ENCODE measurements around the gene CFAP68.

The CFAP68 gene, protein sequence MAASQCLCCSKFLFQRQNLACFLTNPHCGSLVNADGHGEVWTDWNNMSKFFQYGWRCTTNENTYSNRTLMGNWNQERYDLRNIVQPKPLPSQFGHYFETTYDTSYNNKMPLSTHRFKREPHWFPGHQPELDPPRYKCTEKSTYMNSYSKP

DNA sequence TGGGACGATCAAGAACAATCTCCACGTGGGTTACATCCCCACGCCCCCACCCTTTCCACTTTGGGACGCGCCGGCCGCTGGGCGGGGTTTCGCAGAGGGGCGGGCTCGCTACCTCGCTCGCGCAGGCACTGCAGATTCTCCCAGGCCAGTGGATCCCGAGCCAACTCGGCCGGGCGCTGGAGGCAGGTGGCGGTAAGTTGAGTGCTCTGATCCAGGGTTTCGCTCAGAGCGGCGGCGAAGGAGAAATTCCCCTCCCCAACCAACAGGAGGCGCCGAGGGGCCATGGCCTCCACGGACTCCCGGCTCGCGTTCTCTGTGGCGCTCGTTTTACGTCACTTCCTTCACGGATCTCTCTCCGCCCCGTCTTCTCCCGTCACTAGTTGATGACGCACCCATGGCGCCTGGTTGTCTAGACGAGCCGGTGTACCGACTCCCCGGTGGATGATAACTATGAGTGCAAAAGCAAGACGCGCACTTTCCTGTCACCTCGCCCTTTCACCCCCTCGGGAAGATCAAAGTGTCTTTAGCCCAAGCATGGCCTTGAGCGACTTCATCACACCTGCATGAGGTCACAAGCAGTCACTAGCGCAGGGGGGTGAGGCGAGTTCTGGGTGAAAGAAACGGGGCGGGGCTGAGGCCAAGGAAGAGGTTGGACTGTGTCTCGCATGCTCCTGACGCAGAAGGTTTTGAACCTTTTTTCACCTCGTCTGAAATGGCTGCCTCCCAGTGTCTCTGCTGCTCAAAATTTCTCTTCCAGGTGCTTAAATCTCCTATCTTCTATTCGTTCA lies at the start of gene CFAP68, which contains the start of gene FDXACB1:
Gene CFAP68 (plus strand): TSS at position 693 of the 788 bp plus-strand sequence. CDS start 20 bp downstream, at position 713.
Gene FDXACB1 (minus strand): TSS at position 317 of the 788 bp plus-strand sequence. CDS start 33 bp downstream, at position 284.
- DNase-seq (ENCODE audit: low spot score): peak; percentile 93

DNA sequence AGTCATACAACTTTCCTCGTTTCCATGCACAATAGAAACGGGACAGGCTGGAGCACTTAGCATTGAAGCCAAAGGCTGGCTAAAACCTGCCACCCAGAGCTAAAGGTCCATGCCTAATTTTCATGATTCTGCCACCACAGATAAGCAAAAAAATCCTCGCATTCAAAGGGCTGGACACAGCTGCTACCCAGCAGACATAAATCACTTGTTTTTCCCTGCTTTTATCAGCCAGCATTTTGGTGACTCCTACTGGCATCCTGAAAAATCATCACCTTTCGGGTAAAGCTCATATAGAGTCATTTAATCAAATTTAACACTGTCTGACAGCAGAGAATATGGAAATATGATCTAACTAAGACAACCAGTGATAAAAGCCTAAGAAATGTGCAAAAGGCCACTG lies 45.8 kb upstream of the CFAP68 start:
- no peak for DNase-seq (ENCODE audit: low spot score)

DNA sequence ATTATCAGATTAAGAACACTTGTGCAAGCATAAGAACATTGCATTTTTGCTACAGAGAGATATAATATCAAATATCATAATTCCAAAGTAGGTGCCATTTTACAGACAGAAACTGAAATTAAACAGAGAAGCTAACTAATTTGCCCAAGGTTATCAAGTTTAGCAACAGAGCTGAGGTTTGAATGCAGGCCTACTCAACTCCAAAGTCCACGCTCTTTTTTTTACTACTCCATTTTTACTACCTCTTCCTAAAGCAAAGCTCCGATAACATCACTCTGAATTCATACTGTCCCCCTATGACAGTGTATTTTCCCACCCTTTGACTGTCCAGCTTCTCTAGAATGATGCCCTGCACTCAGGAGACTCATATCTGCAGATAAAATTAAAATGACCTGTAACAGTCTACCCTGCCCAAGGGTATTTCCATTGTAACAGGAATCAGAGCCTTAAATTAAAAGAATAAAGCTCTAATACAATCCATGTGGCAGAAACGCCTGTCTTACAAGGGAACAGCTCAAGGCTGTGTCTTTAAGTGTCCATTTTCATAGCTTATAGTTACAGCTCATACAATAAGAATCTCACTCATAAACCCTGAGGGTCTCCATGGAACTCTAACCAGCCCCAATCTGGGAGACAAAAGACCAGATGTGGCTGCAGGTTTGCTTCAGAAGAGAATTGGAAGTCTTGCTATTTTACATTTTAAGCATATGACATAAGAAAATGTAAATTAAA lies 44.7 kb upstream of the CFAP68 start:
- DNase-seq (ENCODE audit: low spot score): no peak

DNA sequence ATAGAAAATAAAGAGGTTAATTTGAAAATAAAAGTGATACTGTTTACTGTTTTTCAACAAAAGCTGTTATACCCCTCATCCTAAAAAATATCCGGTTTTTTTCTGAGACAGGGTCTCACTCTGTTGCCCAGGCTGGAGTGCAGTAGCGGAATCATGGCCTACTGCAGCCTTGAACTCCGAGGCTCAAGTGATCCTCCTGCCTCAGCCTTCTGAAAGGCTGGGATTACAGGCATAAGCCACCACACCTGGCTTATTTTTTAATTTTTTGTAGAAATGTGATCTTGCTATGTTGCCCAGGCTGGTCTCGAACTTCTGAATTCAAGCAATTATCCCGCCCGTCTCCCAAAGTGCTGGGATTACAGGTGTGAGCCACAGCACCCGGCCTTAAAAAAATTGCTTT lies 43.7 kb upstream of the CFAP68 start:
- no peak for DNase-seq (ENCODE audit: low spot score)

DNA sequence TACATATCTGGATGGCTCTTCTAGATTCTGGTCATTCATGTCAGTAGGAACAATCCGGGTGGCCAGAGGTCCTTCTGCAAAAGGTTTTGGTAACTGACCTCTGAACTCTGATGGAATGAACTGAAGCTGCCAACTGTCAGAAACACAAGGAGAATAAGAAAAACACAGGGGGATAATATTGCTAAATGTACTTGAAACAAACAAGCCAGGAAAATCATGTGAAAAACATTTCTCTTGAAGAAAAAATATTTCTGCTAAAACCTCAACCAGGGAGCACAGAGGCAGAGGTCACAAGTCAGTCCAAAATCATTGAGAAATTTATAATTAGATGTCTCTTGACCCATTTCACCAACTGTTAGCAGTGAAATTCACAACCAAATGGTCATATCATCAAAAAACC lies 43.2 kb upstream of the CFAP68 start:
- DNase-seq (ENCODE audit: low spot score): no peak

DNA sequence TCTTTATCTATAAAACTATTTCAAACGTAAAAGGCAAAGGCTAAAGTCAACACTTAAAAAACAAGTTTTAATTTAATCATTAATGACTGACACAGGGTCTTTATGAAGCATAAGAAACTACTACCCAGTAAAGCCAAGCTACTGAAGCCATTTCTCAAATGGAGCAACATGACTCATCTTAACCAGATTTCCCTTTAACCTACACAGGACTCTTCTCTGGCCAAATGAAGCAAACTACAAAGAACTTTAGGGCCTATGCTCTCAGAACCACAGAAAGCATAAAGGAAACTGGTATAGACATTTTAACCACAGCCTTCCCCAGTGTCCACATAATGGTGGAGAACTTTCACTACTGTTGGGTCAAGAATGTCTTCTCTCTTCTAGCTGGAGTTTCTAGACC lies 42.6 kb upstream of the CFAP68 start:
- DNase-seq (ENCODE audit: low spot score): no peak

DNA sequence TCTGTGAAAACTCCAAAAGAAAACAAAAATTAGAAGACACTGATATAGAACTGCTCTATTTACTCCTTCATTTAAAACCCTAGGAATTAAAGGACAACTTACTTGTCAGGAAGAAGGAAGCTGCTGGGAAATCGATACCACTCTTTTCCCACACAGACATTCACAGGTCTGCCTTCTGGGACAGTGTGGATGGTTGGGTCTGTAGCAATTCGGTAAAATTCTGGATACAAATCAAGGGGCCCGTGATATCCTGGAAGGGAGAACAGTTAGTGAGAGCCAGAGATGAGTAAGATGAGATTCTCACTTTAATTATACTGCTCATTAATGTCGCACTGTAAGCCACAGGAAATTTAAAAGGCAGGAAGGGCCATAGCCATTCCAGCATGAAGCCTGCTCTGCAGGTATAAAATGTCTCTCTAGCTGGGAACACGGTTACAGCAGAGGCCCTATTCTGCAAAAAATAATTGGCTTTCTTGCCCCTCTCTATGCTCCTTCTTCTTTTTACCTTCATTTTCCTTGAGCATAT lies 41.9 kb upstream of the CFAP68 start:
- DNase-seq (ENCODE audit: low spot score): no peak

DNA sequence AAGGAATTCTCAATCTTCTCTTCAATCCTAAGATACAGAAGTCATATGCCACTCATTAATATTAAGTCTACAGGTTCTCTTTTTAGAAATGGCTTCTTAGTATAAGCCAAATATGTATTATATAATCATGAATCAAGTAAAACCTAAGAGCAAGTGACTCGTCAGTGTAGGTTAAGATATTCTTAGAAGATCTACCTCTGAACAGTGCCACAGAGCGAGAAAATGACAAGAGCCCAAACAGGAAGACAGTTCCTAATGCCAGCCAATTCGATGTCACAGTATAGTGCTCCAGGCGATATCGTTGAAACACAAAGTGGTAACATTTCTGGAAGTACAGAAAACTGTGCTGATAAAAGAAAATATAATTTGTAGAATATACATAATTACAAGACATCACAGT lies 41.3 kb upstream of the CFAP68 start:
- DNase-seq (ENCODE audit: low spot score): no peak

DNA sequence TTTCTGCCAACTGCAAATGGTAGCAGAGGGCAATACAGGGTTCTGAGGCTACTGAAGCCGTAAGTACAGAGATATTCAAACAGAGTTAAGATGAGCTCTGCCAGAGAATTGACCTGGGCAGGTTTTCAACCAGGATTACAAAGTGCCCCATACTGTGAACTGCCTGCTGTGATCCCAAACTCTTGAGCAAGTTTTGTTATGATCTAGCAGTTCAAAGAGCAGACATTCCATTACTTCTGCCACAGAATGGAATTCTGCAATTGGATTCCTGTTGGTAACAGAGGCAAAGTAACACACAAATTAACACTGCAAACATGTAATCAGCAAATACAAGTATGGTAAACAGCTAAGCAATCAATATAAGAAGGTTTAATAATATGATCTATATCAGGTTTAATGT lies 39.2 kb upstream of the CFAP68 start:
- DNase-seq (ENCODE audit: low spot score): no peak

DNA sequence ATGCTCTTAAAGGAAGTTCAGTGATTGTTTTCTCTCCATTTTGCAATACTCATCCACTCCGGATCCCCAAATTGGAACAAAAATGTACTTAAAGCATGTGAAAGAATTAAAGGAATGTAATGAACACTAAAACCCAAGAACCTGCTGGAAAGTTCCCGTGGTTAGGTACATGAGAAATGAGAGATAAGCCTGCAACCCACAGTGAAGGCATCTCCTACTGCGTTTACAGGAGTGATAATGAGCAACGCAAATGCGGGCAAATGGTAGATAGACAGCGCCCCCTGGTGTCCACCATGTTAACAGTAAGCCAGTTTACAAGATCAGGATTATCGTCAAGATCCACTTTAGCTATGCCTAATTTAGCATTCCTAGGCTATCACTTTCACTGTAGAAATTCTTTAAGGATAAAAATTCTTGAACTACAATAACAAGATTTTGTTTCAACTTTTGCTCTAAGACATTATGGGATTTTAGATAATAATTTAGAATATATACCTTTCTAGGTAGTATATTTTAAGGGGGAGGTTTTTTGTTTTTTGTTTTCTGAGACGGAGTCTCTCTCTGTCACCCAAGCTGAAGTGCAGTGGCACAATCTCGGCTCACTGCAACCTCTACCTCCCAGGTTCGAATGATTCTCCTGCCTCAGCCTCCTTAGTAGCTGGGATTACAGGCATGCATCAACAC lies 37.8 kb upstream of the CFAP68 start:
- peak; percentile 79 for DNase-seq (ENCODE audit: low spot score)

DNA sequence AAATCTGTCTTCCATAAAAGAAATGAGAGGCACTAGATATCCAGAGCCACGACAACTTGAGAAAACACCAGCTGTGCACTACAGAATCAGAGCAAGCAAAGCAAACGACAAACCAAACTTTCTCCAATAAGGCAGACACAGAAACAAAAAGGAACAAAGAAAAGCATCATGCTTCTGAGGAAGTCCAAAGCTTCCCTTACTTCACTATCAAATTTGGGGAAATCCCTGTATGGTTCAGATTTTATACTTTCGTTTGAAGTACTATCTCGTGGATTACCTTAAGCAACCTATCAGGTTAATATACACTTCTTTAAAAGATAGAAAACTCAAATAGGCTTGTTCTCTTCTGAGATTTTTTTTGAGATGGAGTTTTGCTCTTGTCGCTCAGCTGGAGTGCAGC lies 35.7 kb upstream of the CFAP68 start:
- no peak for DNase-seq (ENCODE audit: low spot score)

DNA sequence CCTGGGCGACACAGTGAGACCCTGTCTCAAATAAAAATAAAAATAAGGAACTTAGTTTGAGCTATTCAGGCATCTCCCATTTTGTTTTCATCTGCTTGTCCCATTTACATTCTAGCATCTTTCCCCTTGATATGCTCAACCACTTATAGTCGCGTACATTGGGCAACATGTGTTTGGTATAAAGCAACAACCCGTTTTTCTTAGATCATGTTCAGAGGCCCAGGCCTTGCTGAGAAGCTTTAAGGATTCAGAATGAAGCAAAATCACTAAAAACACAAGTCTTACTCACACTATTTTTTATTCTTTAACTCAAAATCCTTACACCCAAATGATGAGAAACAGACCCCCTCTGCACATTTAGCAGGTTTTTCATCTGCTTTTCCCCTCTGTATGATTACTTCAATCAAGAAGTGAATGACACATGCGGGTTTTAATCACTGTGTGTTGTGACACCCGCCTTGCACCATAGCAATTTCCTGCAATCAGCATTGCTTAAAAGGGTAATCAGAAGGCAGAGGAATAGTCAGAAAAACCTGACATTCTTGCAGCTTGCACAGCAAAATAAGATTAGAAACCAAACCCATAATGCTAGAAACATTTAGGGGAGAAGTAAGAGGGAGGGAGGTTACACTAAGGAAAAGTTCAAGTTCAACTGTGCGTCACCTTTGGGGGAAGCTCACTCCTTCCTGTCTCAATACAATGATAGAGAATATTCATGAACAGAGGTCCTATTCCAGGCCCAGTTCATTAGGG lies 33.9 kb upstream of the CFAP68 start:
- no peak for DNase-seq (ENCODE audit: low spot score)

DNA sequence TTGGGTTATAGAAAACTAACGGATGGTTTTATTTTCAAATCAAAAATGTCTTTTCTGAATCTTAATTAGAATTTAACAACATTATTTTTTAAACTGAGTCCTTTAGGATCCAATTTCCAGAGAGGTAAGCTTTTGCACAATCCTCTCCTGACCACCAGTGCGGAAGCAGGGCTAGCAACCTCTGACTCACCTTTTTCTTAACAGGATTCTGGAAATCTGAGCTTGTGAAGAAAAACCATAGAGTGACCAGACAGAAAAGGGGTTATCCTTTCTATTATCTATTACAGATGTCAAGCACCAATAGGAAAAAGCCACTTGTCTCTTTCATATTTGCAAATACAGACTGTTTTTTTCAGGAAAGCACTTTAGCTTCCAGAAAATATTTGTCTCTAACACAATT lies 33.3 kb upstream of the CFAP68 start:
- no peak for DNase-seq (ENCODE audit: low spot score)

DNA sequence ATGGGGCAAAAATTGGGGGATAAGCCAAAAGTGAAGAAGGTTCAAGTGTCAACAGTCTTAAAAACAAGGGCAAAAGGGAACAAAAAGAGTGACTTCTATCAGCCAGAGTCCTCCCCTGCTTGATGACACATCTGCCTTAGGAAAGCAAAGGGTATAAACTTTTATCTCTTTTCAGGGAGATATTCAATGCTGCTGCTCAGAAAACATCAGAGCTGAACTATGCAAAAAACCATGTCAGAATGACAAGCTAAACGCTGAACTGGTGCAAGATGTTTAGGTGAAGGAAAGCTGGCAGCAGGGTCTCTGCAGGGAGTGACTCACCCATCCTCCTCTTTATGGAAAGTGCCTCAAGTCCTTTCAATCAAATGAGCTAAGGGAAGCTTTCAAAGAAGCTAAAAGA lies 32.7 kb upstream of the CFAP68 start:
- no peak for DNase-seq (ENCODE audit: low spot score)

DNA sequence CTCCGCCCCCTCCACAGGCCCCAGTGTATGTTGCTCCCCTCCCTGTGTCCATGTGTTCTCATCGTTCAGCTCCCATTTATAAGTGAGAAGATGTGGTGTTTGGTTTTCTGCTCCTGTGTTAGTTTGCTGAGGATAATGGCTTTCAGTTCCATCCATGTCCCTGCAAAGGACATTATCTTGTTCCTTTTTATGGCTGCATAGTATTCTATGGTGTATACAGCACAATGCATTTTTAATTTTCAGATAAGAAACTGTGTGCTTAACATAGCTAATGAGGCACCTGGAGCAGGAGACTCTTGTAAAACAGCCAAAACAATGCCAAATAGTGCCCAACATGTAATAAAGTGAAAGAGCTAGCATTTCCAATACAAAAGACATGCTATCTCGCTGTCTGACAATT lies 29.7 kb upstream of the CFAP68 start:
- no peak for DNase-seq (ENCODE audit: low spot score)

DNA sequence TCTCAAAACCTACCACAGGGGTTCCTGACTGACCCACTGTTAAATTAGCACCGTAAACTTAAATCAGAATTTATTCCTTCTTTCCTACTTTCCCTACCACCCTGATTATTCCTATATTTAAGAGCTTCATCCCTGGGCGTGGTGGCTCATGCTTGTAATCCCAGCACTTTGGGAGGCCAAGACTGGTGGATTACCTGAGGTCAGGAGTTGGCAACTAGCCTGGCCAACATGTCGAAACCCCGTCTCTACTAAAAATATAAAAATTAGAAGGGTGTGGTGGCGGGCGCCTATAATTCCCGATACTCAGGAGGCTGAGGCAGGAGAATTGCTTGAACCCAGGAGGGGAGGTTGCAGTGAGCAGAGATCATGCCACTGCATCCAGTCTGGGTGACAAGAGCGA lies 28.3 kb upstream of the CFAP68 start:
- DNase-seq (ENCODE audit: low spot score): no peak

DNA sequence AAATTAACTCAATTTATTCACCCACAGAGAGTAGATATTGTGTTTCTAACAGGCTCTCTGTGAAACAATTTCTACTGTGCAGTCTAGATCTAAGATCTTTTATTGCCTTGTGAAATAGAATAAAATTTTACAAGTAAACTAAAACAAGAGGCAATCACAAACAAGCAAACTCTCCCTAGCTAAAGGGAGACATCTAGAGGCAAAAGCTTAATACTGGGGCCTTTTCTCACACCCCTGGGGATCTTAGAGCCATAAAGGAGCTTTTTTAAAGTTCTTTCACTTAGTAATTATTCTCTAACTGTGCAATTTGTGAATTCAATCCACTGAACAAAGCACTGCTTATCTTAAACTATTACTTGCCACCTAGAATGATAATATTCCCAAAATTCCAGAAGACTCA lies 27.7 kb upstream of the CFAP68 start:
- DNase-seq (ENCODE audit: low spot score): no peak

DNA sequence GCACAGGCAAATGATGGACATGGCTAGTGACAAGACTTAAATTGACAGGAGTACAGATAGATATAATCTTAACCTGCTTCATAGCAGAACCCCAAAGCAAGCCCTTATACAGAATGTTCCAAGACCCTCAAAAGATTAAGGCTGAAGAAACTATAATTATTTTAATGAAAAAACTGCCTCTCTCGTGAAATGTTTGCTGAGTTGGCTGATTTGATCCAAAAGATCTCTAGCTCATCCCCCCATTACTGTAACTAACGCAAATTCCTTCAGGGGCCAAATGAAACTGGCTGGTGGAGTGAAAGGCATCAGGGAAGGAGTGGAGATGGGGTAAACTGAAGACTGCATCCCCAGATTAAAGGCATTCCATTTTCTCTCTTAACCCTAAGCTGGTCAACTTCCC lies 27.2 kb upstream of the CFAP68 start:
- DNase-seq (ENCODE audit: low spot score): no peak

DNA sequence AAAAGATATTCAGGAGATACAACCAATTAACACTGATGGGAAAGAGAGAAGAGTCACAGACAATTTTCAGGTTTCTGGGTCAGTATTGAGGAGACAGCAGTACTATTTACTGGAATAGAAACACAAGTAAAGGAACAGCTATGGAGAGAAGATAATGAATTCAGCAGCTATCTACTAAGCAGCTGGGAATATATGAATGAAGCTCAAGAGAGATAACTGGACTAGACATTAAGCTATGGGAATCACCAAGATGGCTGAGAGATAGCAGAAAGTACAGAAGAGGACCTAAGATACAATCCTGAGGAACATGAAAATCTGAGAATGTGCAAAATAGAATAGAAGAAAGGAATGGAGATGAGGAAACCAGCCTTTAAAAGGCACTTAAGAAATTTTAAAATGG lies 23.8 kb upstream of the CFAP68 start:
- DNase-seq (ENCODE audit: low spot score): no peak

DNA sequence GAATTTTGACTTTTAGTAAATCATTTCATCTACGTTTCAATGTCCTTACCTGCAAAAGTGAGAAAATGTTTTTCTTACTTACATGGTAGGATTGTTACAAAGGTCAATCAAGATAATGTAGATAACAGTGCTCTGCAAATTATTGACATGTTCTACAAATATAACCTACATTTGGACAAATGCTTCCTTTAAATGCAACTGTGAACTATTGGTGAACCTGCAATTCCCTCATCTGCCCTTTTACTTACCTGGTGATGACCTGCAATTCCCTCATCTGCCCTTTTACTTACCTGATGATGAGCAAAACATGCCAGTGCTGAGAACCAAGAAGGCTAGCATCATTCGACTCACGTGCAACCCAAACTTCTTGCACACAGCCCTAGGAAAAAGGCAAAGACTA lies 19.1 kb upstream of the CFAP68 start:
- DNase-seq (ENCODE audit: low spot score): no peak

DNA sequence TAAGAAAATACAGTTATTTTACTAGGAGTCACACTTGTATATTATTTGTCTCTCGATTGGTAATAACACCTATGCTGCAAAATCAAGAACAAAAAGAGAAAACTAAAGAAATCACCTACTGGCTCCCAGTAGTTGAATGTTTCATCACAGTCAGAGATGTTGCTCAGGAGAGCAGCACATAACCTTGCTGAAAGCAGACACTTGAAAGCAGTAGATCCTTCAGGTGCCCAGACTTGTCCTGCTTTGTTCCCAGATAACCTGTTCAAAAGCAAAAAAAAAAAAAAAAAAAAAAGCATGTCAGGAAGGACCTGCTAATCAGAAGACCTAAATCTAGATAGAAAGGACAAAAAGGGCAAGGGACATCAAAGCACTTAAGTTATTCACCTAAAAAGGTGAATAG lies 9.2 kb upstream of the CFAP68 start:
- DNase-seq (ENCODE audit: low spot score): no peak

DNA sequence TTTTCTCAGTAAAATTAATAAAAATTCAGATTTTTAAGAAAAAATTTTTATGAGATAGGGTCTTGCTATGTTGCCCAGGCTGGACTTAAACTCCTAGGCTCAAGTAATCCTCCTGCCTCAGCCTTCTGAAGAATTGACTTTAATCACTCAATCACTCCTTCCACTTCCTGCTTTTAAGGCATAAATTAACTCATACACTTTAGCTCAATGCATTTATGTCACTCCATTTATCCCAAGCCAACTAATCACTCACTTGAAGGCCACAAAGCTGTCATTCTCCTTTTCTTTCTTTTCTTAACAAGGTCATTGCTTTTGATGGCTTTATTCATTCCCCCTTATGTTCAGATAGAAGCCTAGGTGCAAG lies 8.8 kb upstream of the CFAP68 start:
- no peak for DNase-seq (ENCODE audit: low spot score)
